HepG2 (cell line): Measurements from ENCODE around the gene DARS2. TPM values are rescaled to one million over a fixed set of nuclear protein-coding genes. Genes with fewer than 3 reads are reported as not detected.

Experiments used
- ATAC-seq: fragments of 200-7000 bp; cut with Tn5 transposase; 3 replicates; pipeline ENCODE4 v1.9.1; 2020; ENCODE audit warnings: mild to moderate bottlenecking, moderate library complexity
- BruUV-seq: library from RNA; stranded (reverse); fragments of 400-500 nt; replicated peaks from 2 replicates; lab custom pipeline; 2021; lab: Mats Ljungman, UMichigan
- CTCF ChIA-PET: fragments of 300-600 bp; formaldehyde crosslinking; extraction: SDS; loops from one replicate; lab custom pipeline; 2021; ENCODE audit warnings: low total read pairs, inconsistent platforms, low intra/inter-chr PET ratio; lab: Yijun Ruan, JAX
- POLR2A ChIA-PET: fragments of 350-600 bp; sonication (Branson Sonifier 250); formaldehyde crosslinking; loops from one replicate; lab custom pipeline; 2020; ENCODE audit warnings: antibody characterized with exemption, inconsistent platforms; lab: Yijun Ruan, JAX
- DNase-seq: peaks from one replicate; pipeline ENCODE4 v3.0.0-alpha.2; 2015; ENCODE audit warnings: low spot score
- FAIRE-seq: peaks from 3 replicates; lab custom pipeline; 2011; peaks lifted over from hg19 to GRCh38; lab: Jason Lieb, UNC
- H2AFZ ChIP-seq: one replicate; pipeline ENCODE4 v1.6.1; 2011; ENCODE audit warnings: low read length, inconsistent platforms
- H3K27ac ChIP-seq: fragments of 300-600 bp; 3 replicates; pipeline ENCODE4 v1.8.0; 2011; ENCODE audit warnings: mixed run types, mild to moderate bottlenecking, mixed read lengths, low read length, inconsistent platforms; ENCODE audit not compliant: insufficient read depth; ENCODE audit errors: extremely low read length
- H3K27me3 ChIP-seq, 2 experiments: fragments of 200-600 bp in 1 of 2; 2 replicates in 1 of 2; 3 replicates in 1 of 2; pipeline versions ENCODE4 v1.6.0 to v1.8.0; 2011; ENCODE audit warnings: low read length in 2 of 2, mild to moderate bottlenecking in 2 of 2, moderate library complexity in 2 of 2, inconsistent platforms in 1 of 2; ENCODE audit not compliant: insufficient read depth in 2 of 2, control insufficient read depth in 1 of 2
- H3K36me3 ChIP-seq, 2 experiments: fragments of 200-600 bp in 1 of 2; replicated peaks in 1 of 2; 2 replicates in 1 of 2; 3 replicates in 1 of 2; pipeline versions ENCODE4 v1.5.1 to v1.8.0; 2011; ENCODE audit warnings: low read length in 2 of 2, inconsistent platforms in 1 of 2; ENCODE audit not compliant: insufficient read depth in 2 of 2, control insufficient read depth in 1 of 2
- H3K4me1 ChIP-seq: 2 replicates; pipeline ENCODE4 v1.5.1; 2012; ENCODE audit warnings: low read length, inconsistent platforms; ENCODE audit not compliant: insufficient read depth
- H3K4me2 ChIP-seq: 2 replicates; pipeline ENCODE4 v1.6.0; 2011; ENCODE audit warnings: low read depth, low read length, inconsistent platforms
- H3K4me3 ChIP-seq, 3 experiments: fragments of 200-600 bp in 1 of 3; sonication (generic), shearing (Covaris generic) in 1 of 3; replicated peaks in 1 of 3; 2 replicates each; pipeline ENCODE4 v1.5.1; 2011 to 2016; ENCODE audit warnings: low read length in 3 of 3, inconsistent platforms in 2 of 3, low read depth in 2 of 3, mild to moderate bottlenecking in 2 of 3, control low read depth in 1 of 3, mixed read lengths in 1 of 3; ENCODE audit not compliant: insufficient read depth in 1 of 3
- H3K79me2 ChIP-seq: one replicate; pipeline ENCODE4 v1.6.1; 2011; ENCODE audit warnings: low read length, inconsistent platforms; ENCODE audit not compliant: insufficient read depth
- H3K9ac ChIP-seq: 2 replicates; pipeline ENCODE4 v1.6.0; 2011; ENCODE audit warnings: mild to moderate bottlenecking, low read depth, low read length, inconsistent platforms; ENCODE audit not compliant: insufficient read depth
- H3K9me3 ChIP-seq: 2 replicates; pipeline ENCODE4 v1.5.1; 2012; ENCODE audit warnings: mild to moderate bottlenecking, low read length
- H4K20me1 ChIP-seq: 2 replicates; pipeline ENCODE4 v1.6.0; 2011; ENCODE audit warnings: inconsistent platforms, mild to moderate bottlenecking, low read length, moderate library complexity; ENCODE audit not compliant: insufficient read depth
- GPN1 ChIP-seq: sonication (generic); formaldehyde crosslinking; IDR thresholded peaks from 2 replicates; pipeline ENCODE4 v1.5.1; 2020; ENCODE audit warnings: missing genetic modification reagents, borderline replicate concordance
- HMGXB4 ChIP-seq, 2 experiments: sonication (generic) in 1 of 2; formaldehyde crosslinking in 1 of 2; IDR thresholded peaks; 2 replicates each; pipeline versions ENCODE4 v1.4.0 to v1.6.1; 2018 to 2020; ENCODE audit warnings: missing genetic modification reagents in 2 of 2, borderline replicate concordance in 1 of 2, low read depth in 1 of 2, mild to moderate bottlenecking in 1 of 2, missing biosample characterization in 1 of 2
- KDM5B ChIP-seq: sonication (generic); formaldehyde crosslinking; IDR thresholded peaks from 2 replicates; pipeline ENCODE4 v1.4.0; 2020; ENCODE audit warnings: missing genetic modification reagents, mild to moderate bottlenecking, borderline replicate concordance
- KMT2A ChIP-seq: sonication (generic); formaldehyde crosslinking; IDR thresholded peaks from 2 replicates; pipeline ENCODE4 v1.4.0; 2020; ENCODE audit warnings: missing genetic modification reagents
- MAF1 ChIP-seq: sonication (generic); formaldehyde crosslinking; IDR thresholded peaks from 2 replicates; pipeline ENCODE4 v1.5.0; 2020; ENCODE audit warnings: missing genetic modification reagents, borderline replicate concordance
- MTF1 ChIP-seq: sonication (generic); formaldehyde crosslinking; IDR thresholded peaks from 2 replicates; pipeline ENCODE4 v1.5.0; 2020; ENCODE audit warnings: missing genetic modification reagents
- RARA ChIP-seq: IDR thresholded peaks from 2 replicates; pipeline ENCODE4 v1.6.1; 2016; ENCODE audit warnings: missing genetic modification reagents, missing compliant biosample characterization
- RFXAP ChIP-seq: sonication (generic); formaldehyde crosslinking; IDR thresholded peaks from 2 replicates; pipeline ENCODE4 v1.4.0; 2020; ENCODE audit warnings: missing genetic modification reagents, borderline replicate concordance
- SIN3B ChIP-seq: fragments of 150-350 bp; IDR thresholded peaks from 2 replicates; pipeline ENCODE4 v1.6.1; 2014; ENCODE audit warnings: low read length
- SMAD9 ChIP-seq: sonication (generic); formaldehyde crosslinking; IDR thresholded peaks from 2 replicates; pipeline ENCODE4 v1.5.1; 2020; ENCODE audit warnings: mild to moderate bottlenecking, missing genetic modification reagents
- SP5 ChIP-seq: IDR thresholded peaks from 2 replicates; pipeline ENCODE4 v1.6.1; 2016; ENCODE audit warnings: low read depth, borderline replicate concordance
- SUZ12 ChIP-seq: fragments of 150-350 bp; IDR thresholded peaks from 2 replicates; pipeline ENCODE4 v1.6.1; 2014; ENCODE audit warnings: low read depth, low read length
- ZNF143 ChIP-seq: sonication (generic); formaldehyde crosslinking; IDR thresholded peaks from 2 replicates; pipeline ENCODE4 v1.4.0; 2020; ENCODE audit warnings: missing genetic modification reagents
- ZNF24 ChIP-seq: fragments of 450-650 bp; IDR thresholded peaks from 2 replicates; pipeline ENCODE4 v1.6.1; 2017; ENCODE audit warnings: antibody characterized with exemption, mild to moderate bottlenecking
- ZNF543 ChIP-seq: sonication (generic); formaldehyde crosslinking; IDR thresholded peaks from 2 replicates; pipeline ENCODE4 v1.4.0; 2020; ENCODE audit warnings: mild to moderate bottlenecking, missing genetic modification reagents
- ZNF563 ChIP-seq: sonication (generic); formaldehyde crosslinking; IDR thresholded peaks from 2 replicates; pipeline ENCODE4 v1.8.0; 2022; ENCODE audit warnings: mild to moderate bottlenecking, moderate library complexity, missing genetic modification reagents
- ZNF580 ChIP-seq: IDR thresholded peaks from 2 replicates; pipeline ENCODE4 v1.6.1; 2016; ENCODE audit warnings: low read depth, borderline replicate concordance
- ZNF724P ChIP-seq: sonication (generic); formaldehyde crosslinking; IDR thresholded peaks from 2 replicates; pipeline ENCODE4 v1.8.0; 2022; ENCODE audit warnings: missing genetic modification reagents, borderline replicate concordance
- ZNF761 ChIP-seq: sonication (generic); formaldehyde crosslinking; conservative IDR thresholded peaks from 2 replicates; pipeline ENCODE4 v1.4.0; 2020; ENCODE audit warnings: mild to moderate bottlenecking, missing genetic modification reagents
- ZNF883 ChIP-seq: sonication (generic); formaldehyde crosslinking; IDR thresholded peaks from 2 replicates; pipeline ENCODE4 v1.5.1; 2020; ENCODE audit warnings: mild to moderate bottlenecking, missing genetic modification reagents; ENCODE audit errors: not compliant biosample characterization
- ZSCAN29 ChIP-seq: sonication (generic); formaldehyde crosslinking; conservative IDR thresholded peaks from 2 replicates; pipeline ENCODE4 v1.4.0; 2020; ENCODE audit warnings: mild to moderate bottlenecking, missing genetic modification reagents
- WGBS: methylation state at CpG from one replicate; pipeline ENCODE4 v1.1.6; 2017; ENCODE audit warnings: low lambda C conversion rate; 5-methylcytosine and 5-hydroxymethylcytosine counted together
- in situ Hi-C: cut with HindIII; loops from 2 replicates; pipeline ENCODE4 v1.10.0; 2017; ENCODE audit warnings: low pct_unique_long_range_greater_than_20kb; ENCODE audit not compliant: extremely low pct_ligation_motif_present
- intact Hi-C: fragments of 100-400 bp; cut with micrococcal nuclease; formaldehyde crosslinking; loops from one replicate; pipeline ENCODE4 v1.10.0; 2022; ENCODE audit not compliant: unreplicated experiment
- polyA plus RNA-seq, 8 experiments: library from polyadenylated mRNA; depleted of rRNA in 3 of 8; stranded (reverse) in 7 of 8; unstranded in 1 of 8; fragments of >200 nt; fragmentation: Illumina TruSeq in 4 of 8; extraction: Trizol in 4 of 8; gene quantifications; 2 replicates each; pipeline versions ENCODE4 v1.2.1 to v1.2.3, GENCODE V29; 2011 to 2016; ENCODE audit warnings: low read depth in 4 of 8, missing spikeins in 1 of 8, mixed read lengths in 1 of 8; ENCODE audit not compliant: insufficient read depth in 1 of 8
- total RNA-seq, 5 experiments: library from RNA; depleted of rRNA; stranded (reverse); fragments of >200 nt; fragmentation: Illumina TruSeq; extraction: Trizol; gene quantifications; 2 replicates each; pipeline ENCODE4 v1.2.3, GENCODE V29; 2016; ENCODE audit warnings: low read depth in 1 of 5
- TF ChIP-seq, protein P1 (sequence below): sonication (generic); formaldehyde crosslinking; IDR thresholded peaks from 2 replicates; pipeline ENCODE4 v1.9.0; 2021; ENCODE audit warnings: missing genetic modification reagents, borderline replicate concordance

DARS2 gene
- total and polyA plus RNA-seq, 2 of the 13 experiments (the other 11 are each of a cell fraction or from before 2014, with no cell fraction given): 17.6 to 27.7 TPM

GRCh38 chr1:173867753-173868265 is 43.3 kb downstream of the DARS2 start, which contains the start of gene GAS5:
GAS5 (minus strand) TSS chr1:173867989.
- ChIA-PET POLR2A (interaction anchor here (0.6 to 3.9 kb wide), 37 partner anchors 8 to 1155 kb away, joined by 3 to 47 read pairs (median 4); partner anchors contain the start of genes CACYBP, CENPL, DARS2 and KLHL20), CTCF (no interaction called here)
- intact Hi-C loops: loop anchor here (2.0 to 5.0 kb wide), 2 partner anchors 59 to 155 kb away; partner anchors contain the start of gene RC3H1
- Histone ChIP-seq H3K4me2 (peak within 1 kb of the TSS; percentile 88), H2AFZ (peak within 1 kb of the TSS; percentile 58), H3K9me3 (no peaks in the 10 kb centered on the region), H3K9ac (peak within 1 kb of the TSS; percentile 95), H3K27me3 (no peaks in the 10 kb centered on the region; a peak in 1 of 5 replicates), H3K27ac (peak within 1 kb of the TSS; percentile 91), H3K79me2 (peaks cover 28% of the 10 kb centered on the region), H3K4me3 (peak within 1 kb of the TSS; percentile 58 to 98 (median 94)), H3K36me3 (peaks cover 4 to 52% of the 10 kb centered on the region in 2 experiments), H3K4me1 (peaks cover 45% of the 10 kb centered on the region), H4K20me1 (peaks cover 38% of the 10 kb centered on the region)
- BruUV-seq: no TSS peak
- peak; percentile 87 for ATAC-seq
- in situ Hi-C loops: loop anchor here (10.0 kb wide), 1 partner anchor 207 kb away; no protein-coding TSS in a partner anchor
- FAIRE-seq: peak; percentile 88
- under 1% methylated on average over 24 of the region's 30 CpGs for WGBS
- DNase-seq: peak; percentile 99
- TF ChIP-seq SP5 (CRISPR knock-in tag) (peak; percentile 85), MTF1 (no peak), RFXAP (CRISPR knock-in tag) (peak; percentile 66; the same call in 1 of the 2 replicates), MAF1 (0 out of 2 replicates have a peak, but pooled peaks have one; percentile 34), ZNF761 (CRISPR knock-in tag) (peak; percentile 88), ZNF143 (CRISPR knock-in tag) (peak; percentile 71), ZNF883 (CRISPR knock-in tag) (no peak), ZNF724P (CRISPR knock-in tag) (no peak), ZSCAN29 (peak; percentile 47; the same call in 1 of the 2 replicates), ZNF24 (0 out of 2 replicates have a peak, but pooled peaks have one; percentile 50), RARA (CRISPR knock-in tag) (0 out of 2 replicates have a peak, but pooled peaks have one; percentile 16), SMAD9 (CRISPR knock-in tag) (no peak), KMT2A (CRISPR knock-in tag) (peak; percentile 61; the same call in 1 of the 2 replicates), KDM5B (peak; percentile 37; the same call in 1 of the 2 replicates), ZNF563 (CRISPR knock-in tag) (no peak), SIN3B (peak; percentile 58; the same call in 1 of the 2 replicates), HMGXB4 (CRISPR knock-in tag; IDR thresholded peaks at IDR 0.05; ENCODE audit: borderline replicate concordance in 1 of 2, low read depth in 1 of 2) (peak; percentile 11 to 59; a peak in 2 of 4 replicates), ZNF543 (CRISPR knock-in tag) (peak; percentile 77; the same call in 1 of the 2 replicates), GPN1 (CRISPR knock-in tag) (0 out of 2 replicates have a peak, but pooled peaks have one; percentile 76), ZNF580 (CRISPR knock-in tag) (peak; percentile 68; the same call in 1 of the 2 replicates), SUZ12 (no peak)
- TF ChIP-seq, protein P1, sequence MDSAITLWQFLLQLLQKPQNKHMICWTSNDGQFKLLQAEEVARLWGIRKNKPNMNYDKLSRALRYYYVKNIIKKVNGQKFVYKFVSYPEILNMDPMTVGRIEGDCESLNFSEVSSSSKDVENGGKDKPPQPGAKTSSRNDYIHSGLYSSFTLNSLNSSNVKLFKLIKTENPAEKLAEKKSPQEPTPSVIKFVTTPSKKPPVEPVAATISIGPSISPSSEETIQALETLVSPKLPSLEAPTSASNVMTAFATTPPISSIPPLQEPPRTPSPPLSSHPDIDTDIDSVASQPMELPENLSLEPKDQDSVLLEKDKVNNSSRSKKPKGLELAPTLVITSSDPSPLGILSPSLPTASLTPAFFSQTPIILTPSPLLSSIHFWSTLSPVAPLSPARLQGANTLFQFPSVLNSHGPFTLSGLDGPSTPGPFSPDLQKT (CRISPR knock-in tag): no peak
